HUES6 (cell line): ENCODE measurements around the gene DMD.

Experiments
- H3K27ac ChIP-seq: 2 replicates; pipeline ENCODE4 v1.7.0; 2013; ENCODE audit warnings: low read depth, mild to moderate bottlenecking, low read length, inconsistent platforms
- H3K27me3 ChIP-seq: 2 replicates; pipeline ENCODE4 v1.6.1; 2013; ENCODE audit warnings: low read length; ENCODE audit not compliant: control insufficient read depth, insufficient read depth
- H3K36me3 ChIP-seq: 2 replicates; pipeline ENCODE4 v1.6.1; 2013; ENCODE audit warnings: low read length; ENCODE audit not compliant: control insufficient read depth, insufficient read depth
- H3K4me1 ChIP-seq: 2 replicates; pipeline ENCODE4 v1.6.1; 2013; ENCODE audit warnings: low read length; ENCODE audit not compliant: control insufficient read depth, insufficient read depth
- H3K4me3 ChIP-seq: 2 replicates; pipeline ENCODE4 v1.5.1; 2013; ENCODE audit warnings: low read depth, low read length
- H3K9ac ChIP-seq: one replicate; pipeline ENCODE4 v1.6.1; 2013; ENCODE audit warnings: mild to moderate bottlenecking, low read length
- H3K9me3 ChIP-seq: 2 replicates; pipeline ENCODE4 v1.6.1; 2013; ENCODE audit warnings: low read depth, low read length; ENCODE audit not compliant: control insufficient read depth, insufficient read depth

DMD gene

GRCh38 chrX:31670245-31670644, 1541.1 kb downstream of the DMD start:
- Histone ChIP-seq H3K27ac (no peak overlapping the region), H3K4me1 (no peaks in the 10 kb centered on the region)

GRCh38 chrX:31665454-31665853, 1545.9 kb downstream of the DMD start:
- Histone ChIP-seq H3K9me3 (no peaks in the 10 kb centered on the region), H3K36me3 (no peaks in the 10 kb centered on the region), H3K4me3 (no peak overlapping the region), H3K4me1 (0 out of 2 replicates have a peak, but pooled peaks cover 6% of the 10 kb centered on the region), H3K9ac (no peak overlapping the region), H3K27me3 (no peaks in the 10 kb centered on the region; the same call in 1 of the 2 replicates), H3K27ac (no peak overlapping the region)

More at GRCh38 chrX:31670245-31670644, 1541.1 kb downstream of the DMD start:
- Histone ChIP-seq H3K9me3 (no peaks in the 10 kb centered on the region), H3K9ac (no peak overlapping the region), H3K4me3 (no peak overlapping the region), H3K27me3 (no peaks in the 10 kb centered on the region; the same call in 1 of the 2 replicates), H3K36me3 (no peaks in the 10 kb centered on the region)

DNA sequence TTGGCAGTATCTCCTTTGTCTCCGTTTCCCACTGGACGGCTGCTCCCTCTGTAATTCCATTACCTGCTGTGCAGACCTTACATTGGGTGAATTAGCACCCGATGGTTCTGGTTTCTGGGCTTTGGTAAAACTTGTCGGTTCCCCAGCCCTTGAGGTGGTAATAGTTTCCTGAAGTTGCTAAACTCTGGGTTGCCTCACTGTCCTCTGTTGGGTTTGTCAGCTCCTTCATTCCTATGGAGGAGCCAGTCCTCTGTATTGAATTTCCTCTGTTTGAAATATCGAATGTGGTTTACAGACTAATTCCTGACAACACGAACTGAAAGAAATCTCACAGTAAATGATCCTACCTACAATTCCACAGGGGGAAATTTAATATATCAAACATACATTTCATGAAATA, 1548.2 kb downstream of the DMD start:
- Histone ChIP-seq H3K4me3 (no peak overlapping the region), H3K9me3 (no peaks in the 10 kb centered on the region), H3K27ac (no peak overlapping the region), H3K9ac (no peak overlapping the region), H3K27me3 (no peaks in the 10 kb centered on the region; the same call in 1 of the 2 replicates), H3K4me1 (0 out of 2 replicates have a peak, but pooled peaks cover 6% of the 10 kb centered on the region), H3K36me3 (no peaks in the 10 kb centered on the region)

DNA sequence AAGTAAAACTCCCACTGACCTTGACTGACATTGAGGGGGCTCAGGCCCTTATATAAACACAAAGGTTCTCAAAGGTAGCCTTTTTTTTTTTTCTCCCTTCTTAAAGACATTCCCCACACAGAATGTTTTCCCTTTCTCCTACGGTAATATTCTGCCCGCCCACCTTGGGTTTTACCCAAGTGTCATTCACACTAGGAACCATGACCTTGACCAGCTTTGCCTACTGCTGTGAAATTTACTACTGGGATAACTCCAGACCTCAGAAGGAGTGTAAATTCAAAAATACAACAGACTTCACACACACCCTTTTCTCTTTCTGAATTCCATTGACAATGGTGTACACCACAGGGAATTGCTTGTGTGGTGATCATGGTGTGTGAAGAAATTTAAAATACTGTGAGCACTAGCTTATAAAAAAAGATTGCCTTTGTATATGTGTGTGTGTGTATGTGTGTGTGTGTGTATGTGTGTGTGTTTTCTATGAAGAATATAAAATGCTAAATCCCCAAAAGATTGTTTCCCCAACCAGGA, 1550.0 kb downstream of the DMD start:
- 0 out of 2 replicates have a peak, but pooled peaks cover 6% of the 10 kb centered on the region for H3K4me1 ChIP-seq
- no peaks in the 10 kb centered on the region for H3K36me3 ChIP-seq
- H3K9me3 ChIP-seq, result no peaks in the 10 kb centered on the region
- H3K27me3 ChIP-seq, result no peaks in the 10 kb centered on the region; the same call in 1 of the 2 replicates
- H3K9ac ChIP-seq, result no peak overlapping the region
- H3K27ac ChIP-seq, result no peak overlapping the region
- no peak overlapping the region for H3K4me3 ChIP-seq

- H3K9me3 ChIP-seq, result no peaks in the 10 kb centered on the region
- no peak overlapping the region for H3K4me3 ChIP-seq
- H3K36me3 ChIP-seq, result no peaks in the 10 kb centered on the region
- no peaks in the 10 kb centered on the region for H3K4me1 ChIP-seq
- H3K9ac ChIP-seq, result no peak overlapping the region
- H3K27ac ChIP-seq, result no peak overlapping the region
- H3K27me3 ChIP-seq, result no peaks in the 10 kb centered on the region; the same call in 1 of the 2 replicates
Measured at GRCh38 chrX:31658360-31658759, 1553.0 kb downstream of the DMD start.

GRCh38 chrX:31656013-31656412, 1555.3 kb downstream of the DMD start:
- no peaks in the 10 kb centered on the region for H3K36me3 ChIP-seq
- no peaks in the 10 kb centered on the region for H3K27me3 ChIP-seq
- H3K4me3 ChIP-seq, result no peak overlapping the region
- no peaks in the 10 kb centered on the region for H3K4me1 ChIP-seq
- H3K9me3 ChIP-seq, result no peaks in the 10 kb centered on the region
- no peak overlapping the region for H3K27ac ChIP-seq
- H3K9ac ChIP-seq, result no peak overlapping the region

GRCh38 chrX:31653422-31653821, 1557.9 kb downstream of the DMD start:
- H3K9ac ChIP-seq, result no peak overlapping the region
- no peak overlapping the region for H3K4me3 ChIP-seq
- H3K9me3 ChIP-seq, result no peaks in the 10 kb centered on the region
- no peaks in the 10 kb centered on the region for H3K27me3 ChIP-seq
- H3K36me3 ChIP-seq, result no peaks in the 10 kb centered on the region
- no peaks in the 10 kb centered on the region for H3K4me1 ChIP-seq
- no peak overlapping the region for H3K27ac ChIP-seq

GRCh38 chrX:31652650-31653049, 1558.7 kb downstream of the DMD start:
- H3K36me3 ChIP-seq, result no peaks in the 10 kb centered on the region
- no peak overlapping the region for H3K27ac ChIP-seq
- H3K4me1 ChIP-seq, result no peaks in the 10 kb centered on the region
- no peaks in the 10 kb centered on the region for H3K27me3 ChIP-seq
- H3K4me3 ChIP-seq, result no peak overlapping the region
- H3K9ac ChIP-seq, result no peak overlapping the region
- H3K9me3 ChIP-seq, result no peaks in the 10 kb centered on the region

GRCh38 chrX:31649201-31649600, 1562.1 kb downstream of the DMD start:
- H3K4me3 ChIP-seq, result no peak overlapping the region
- peaks cover 4% of the 10 kb centered on the region; the same call in 1 of the 2 replicates for H3K27me3 ChIP-seq
- no peaks in the 10 kb centered on the region for H3K9me3 ChIP-seq
- H3K36me3 ChIP-seq, result no peaks in the 10 kb centered on the region
- no peaks in the 10 kb centered on the region for H3K4me1 ChIP-seq
- no peak overlapping the region for H3K27ac ChIP-seq
- no peak overlapping the region for H3K9ac ChIP-seq

GRCh38 chrX:31633349-31633748, 1578.0 kb downstream of the DMD start:
- H3K27me3 ChIP-seq, result peaks cover 2% of the 10 kb centered on the region; the same call in 1 of the 2 replicates
- H3K4me3 ChIP-seq, result no peak overlapping the region
- H3K27ac ChIP-seq, result no peak overlapping the region
- H3K9ac ChIP-seq, result no peak overlapping the region
- H3K36me3 ChIP-seq, result no peaks in the 10 kb centered on the region
- peaks cover 3% of the 10 kb centered on the region; the same call in 1 of the 2 replicates for H3K4me1 ChIP-seq
- H3K9me3 ChIP-seq, result no peaks in the 10 kb centered on the region

GRCh38 chrX:31629195-31629594, 1582.2 kb downstream of the DMD start:
- peaks cover 2% of the 10 kb centered on the region; the same call in 1 of the 2 replicates for H3K27me3 ChIP-seq
- no peak overlapping the region for H3K4me3 ChIP-seq
- no peak overlapping the region for H3K9ac ChIP-seq

More at GRCh38 chrX:31629195-31629594, 1582.2 kb downstream of the DMD start:
- Histone ChIP-seq H3K36me3 (no peaks in the 10 kb centered on the region), H3K9me3 (no peaks in the 10 kb centered on the region), H3K4me1 (peaks cover 3% of the 10 kb centered on the region; the same call in 1 of the 2 replicates), H3K27ac (no peak overlapping the region)
